Erythroblast (primary cell): ENCODE data around the gene PLD2.
"Not testable (repeated sequence)": the region's sequence is repeated elsewhere in the genome, so short reads cannot be mapped to it uniquely, and the experiment has no call there.

ENCODE experiments used
- GATA1 ChIP-seq: IDR thresholded peaks from 2 replicates; pipeline ENCODE4 v1.6.1; 2011; ENCODE audit warnings: low read depth, mild to moderate bottlenecking, control low read depth, low read length, moderate library complexity
- POLR2A ChIP-seq: IDR thresholded peaks from 2 replicates; pipeline ENCODE4 v1.6.1; 2011; ENCODE audit warnings: mild to moderate bottlenecking, low read length

- TF ChIP-seq POLR2A, GATA1: not testable (repeated sequence)
These were observed 62.4 kb downstream of the PLD2 start for GRCh38 chr17:4869058-4869998.
